Retinal pigment epithelial cell (primary cell): Measurements from ENCODE around the gene HMGCS1.

Source experiments
- DNase-seq: peaks from one replicate; pipeline ENCODE4 v3.0.0-alpha.2; 2010; ENCODE audit warnings: low read depth
- H3K4me3 ChIP-seq: 2 replicates; pipeline ENCODE4 v1.5.1; 2011; ENCODE audit warnings: mild to moderate bottlenecking, low read length, control low read depth, moderate library complexity
- CTCF ChIP-seq: conservative IDR thresholded peaks from 2 replicates; pipeline ENCODE4 v1.5.1; 2011; ENCODE audit warnings: low read depth, low read length, control low read depth, inconsistent platforms

HMGCS1 gene

GRCh38 chr5:43258116-43258515 is 55.1 kb downstream of the HMGCS1 start:
- DNase-seq: no peak
- H3K4me3 ChIP-seq: no peak overlapping the region
- TF ChIP-seq CTCF: no peak

GRCh38 chr5:43256261-43256966 is 56.8 kb downstream of the HMGCS1 start:
- no peak for DNase-seq
- H3K4me3 ChIP-seq: no peak overlapping the region
- TF ChIP-seq CTCF: no peak

GRCh38 chr5:43255704-43256103 is 57.5 kb downstream of the HMGCS1 start:
- TF ChIP-seq CTCF: no peak
- DNase-seq: no peak
- H3K4me3 ChIP-seq: no peak overlapping the region

GRCh38 chr5:43251754-43252153 is 61.5 kb downstream of the HMGCS1 start:
- no peak for TF ChIP-seq CTCF
- no peak for DNase-seq
- H3K4me3 ChIP-seq: no peak overlapping the region

- no peak overlapping the region for H3K4me3 ChIP-seq
- DNase-seq: no peak
- TF ChIP-seq CTCF: no peak
Observed at GRCh38 chr5:43245724-43246385, 67.4 kb downstream of the HMGCS1 start.

GRCh38 chr5:43244823-43245565 is 68.2 kb downstream of the HMGCS1 start:
- H3K4me3 ChIP-seq: no peak overlapping the region
- no peak for TF ChIP-seq CTCF
- DNase-seq: no peak

GRCh38 chr5:43243270-43243669 is 69.9 kb downstream of the HMGCS1 start:
- no peak for TF ChIP-seq CTCF
- no peak overlapping the region for H3K4me3 ChIP-seq
- DNase-seq: no peak
